GM23338 (cell line): ENCODE results near the gene CCN6. TPM values are rescaled to one million over a fixed set of nuclear protein-coding genes. Genes with fewer than 3 reads are reported as not detected.

Experiments
- ATAC-seq: fragments of 200-7000 bp; cut with Tn5 transposase; 3 replicates; pipeline ENCODE4 v1.9.1; 2020
- DNase-seq: peaks from one replicate; pipeline ENCODE4 v3.0.0-alpha.2; 2015; ENCODE audit warnings: low spot score
- H2AFZ ChIP-seq: fragments of 200-600 bp; sonication (generic); 2 replicates; pipeline ENCODE4 v1.8.0; 2016; ENCODE audit warnings: antibody characterized with exemption, mild to moderate bottlenecking, moderate library complexity
- H3F3A ChIP-seq: fragments of 200-600 bp; sonication (generic); replicated peaks from 2 replicates; pipeline ENCODE4 v1.8.0; 2017; ENCODE audit warnings: antibody characterized with exemption, mixed run types, low read depth
- H3K27ac ChIP-seq: fragments of 200-600 bp; sonication (generic); 2 replicates; pipeline ENCODE4 v1.6.1; 2016; ENCODE audit warnings: low read depth
- H3K27me3 ChIP-seq: fragments of 200-600 bp; sonication (generic); 2 replicates; pipeline ENCODE4 v1.8.0; 2016; ENCODE audit warnings: mild to moderate bottlenecking, mixed run types, moderate library complexity; ENCODE audit not compliant: insufficient read depth
- H3K36me3 ChIP-seq: fragments of 200-600 bp; sonication (generic); 2 replicates; pipeline ENCODE4 v1.8.0; 2016; ENCODE audit warnings: mild to moderate bottlenecking; ENCODE audit not compliant: insufficient read depth
- H3K4me1 ChIP-seq: fragments of 200-600 bp; sonication (generic); 2 replicates; pipeline ENCODE4 v1.8.0; 2016; ENCODE audit warnings: mild to moderate bottlenecking, moderate library complexity; ENCODE audit not compliant: insufficient read depth
- H3K4me2 ChIP-seq: fragments of 200-600 bp; sonication (generic); 2 replicates; pipeline ENCODE4 v1.7.1; 2017; ENCODE audit warnings: mixed run types
- H3K4me3 ChIP-seq: fragments of 200-600 bp; sonication (generic); 2 replicates; pipeline ENCODE4 v1.6.1; 2016; ENCODE audit warnings: mixed run types
- H3K79me2 ChIP-seq: fragments of 200-600 bp; sonication (generic); replicated peaks from 2 replicates; pipeline ENCODE4 v1.8.0; 2017; ENCODE audit warnings: mild to moderate bottlenecking; ENCODE audit not compliant: insufficient read depth
- H3K9me2 ChIP-seq: fragments of 200-600 bp; sonication (generic); 2 replicates; pipeline ENCODE4 v1.8.0; 2017; ENCODE audit not compliant: insufficient read depth
- H4K20me1 ChIP-seq: fragments of 200-600 bp; sonication (generic); replicated peaks from 2 replicates; pipeline ENCODE4 v1.8.0; 2017; ENCODE audit warnings: mild to moderate bottlenecking; ENCODE audit not compliant: insufficient read depth
- H3K27ac Mint-ChIP-seq: 2 replicates; pipeline ENCODE4 v1.8.0; 2020; ENCODE audit warnings: inconsistent platforms, mild to moderate bottlenecking, moderate library complexity, mixed read lengths
- H3K27me3 Mint-ChIP-seq: 3 replicates; pipeline ENCODE4 v1.8.0; 2022; ENCODE audit warnings: low read depth, mild to moderate bottlenecking, moderate library complexity, mixed read lengths, inconsistent platforms; ENCODE audit not compliant: insufficient read depth, poor library complexity
- H3K36me3 Mint-ChIP-seq: 3 replicates; pipeline ENCODE4 v1.8.0; 2021; ENCODE audit warnings: low read depth, mild to moderate bottlenecking, inconsistent platforms, moderate library complexity, mixed read lengths
- H3K4me1 Mint-ChIP-seq: 3 replicates; pipeline ENCODE4 v1.8.0; 2020; ENCODE audit warnings: mild to moderate bottlenecking, inconsistent platforms, mixed read lengths
- H3K4me3 Mint-ChIP-seq: 3 replicates; pipeline ENCODE4 v1.8.0; 2021; ENCODE audit warnings: moderate library complexity, mild to moderate bottlenecking, inconsistent platforms, mixed read lengths
- H3K9me3 Mint-ChIP-seq: 3 replicates; pipeline ENCODE4 v1.8.0; 2020; ENCODE audit warnings: moderate library complexity, mild to moderate bottlenecking, inconsistent platforms, mixed read lengths
- CTCF ChIP-seq, 2 experiments: fragments of 200-600 bp in 1 of 2; sonication (generic) in 1 of 2; conservative IDR thresholded peaks; 2 replicates each; pipeline versions ENCODE4 v1.5.1 to v1.6.1; 2016 to 2017; ENCODE audit warnings: antibody characterized with exemption in 2 of 2, low read depth in 2 of 2, mild to moderate bottlenecking in 2 of 2, moderate library complexity in 1 of 2
- ETS1 ChIP-seq: IDR thresholded peaks from 2 replicates; pipeline ENCODE4 v1.6.1; 2016; ENCODE audit warnings: antibody characterized with exemption
- EZH2phosphoT487 ChIP-seq: fragments of 200-600 bp; sonication (generic); IDR thresholded peaks from one replicate; pipeline ENCODE4 v1.8.1; 2018; ENCODE audit warnings: antibody characterized with exemption; ENCODE audit not compliant: unreplicated experiment
- JUNB ChIP-seq: IDR thresholded peaks from one replicate; pipeline ENCODE4 v1.6.1; 2016; ENCODE audit warnings: antibody characterized with exemption; ENCODE audit not compliant: unreplicated experiment
- NANOG ChIP-seq: IDR thresholded peaks from 2 replicates; pipeline ENCODE4 v1.6.1; 2016; ENCODE audit warnings: antibody characterized with exemption, borderline replicate concordance
- STAT1 ChIP-seq: IDR thresholded peaks from one replicate; pipeline ENCODE4 v1.6.1; 2016; ENCODE audit warnings: antibody characterized with exemption; ENCODE audit not compliant: unreplicated experiment
- ZNF462 ChIP-seq: fragments of 250-450 bp; sonication (Bioruptor Pico); IDR thresholded peaks from 2 replicates; pipeline ENCODE4 v1.5.0; 2020; ENCODE audit warnings: mild to moderate bottlenecking, moderate library complexity
- polyA plus RNA-seq: library from polyadenylated mRNA; unstranded; fragments of >200 nt; fragmentation: Nextera tagmentation; extraction: Ambion mirVana; gene quantifications from 2 replicates; pipeline ENCODE4 v1.2.1, GENCODE V29; 2016
- total RNA-seq: library from RNA; depleted of rRNA; stranded (reverse); fragments of >200 nt; shearing (Covaris generic); gene quantifications from 2 replicates; pipeline ENCODE4 v1.2.3, GENCODE V29; 2014
- TF ChIP-seq, protein P1 (sequence below): IDR thresholded peaks from one replicate; pipeline ENCODE4 v1.6.1; 2018; ENCODE audit warnings: antibody characterized with exemption; ENCODE audit not compliant: unreplicated experiment

Gene CCN6
- total and polyA plus RNA-seq, 2 experiments from 2014 or later = 0.65 TPM; not detected in 1

- no peak for TF ChIP-seq NANOG
- TF ChIP-seq CTCF (conservative IDR thresholded peaks at IDR 0.05; ENCODE audit: low read depth in 2 of 2) = peak in 1 of 2 experiments; percentile 31; a peak in 3 of 4 replicates
- 0 out of 2 replicates have a peak overlapping the region, but pooled peaks have one; percentile 20 for H2AFZ ChIP-seq
- no peaks in the 10 kb centered on the region for H4K20me1 ChIP-seq
- H3K4me3 ChIP-seq = no peak overlapping the region
- Mint-ChIP-seq H3K27ac (no peak overlapping the region), H3K4me3 (no peak overlapping the region), H3K27me3 (no peaks in the 10 kb centered on the region), H3K36me3 (no peaks in the 10 kb centered on the region), H3K4me1 (no peaks in the 10 kb centered on the region), H3K9me3 (no peaks in the 10 kb centered on the region; the same call in 2 of the 3 replicates)
- H3K27ac ChIP-seq = no peak overlapping the region
- no peaks in the 10 kb centered on the region for H3F3A ChIP-seq
- H3K79me2 ChIP-seq = no peaks in the 10 kb centered on the region
- H3K9me2 ChIP-seq = no peaks in the 10 kb centered on the region
- H3K27me3 ChIP-seq = no peaks in the 10 kb centered on the region
- no peaks in the 10 kb centered on the region for H3K36me3 ChIP-seq
- no peaks in the 10 kb centered on the region for H3K4me1 ChIP-seq
- DNase-seq (peak; percentile 30), ATAC-seq (peak; percentile 83)
- no peak overlapping the region for H3K4me2 ChIP-seq
Observed at GRCh38 chr6:112116221-112116620, 62.3 kb downstream of the CCN6 start.

- Histone ChIP-seq H3K4me3 (no peak overlapping the region), H3K9me2 (no peaks in the 10 kb centered on the region), H3K27ac (no peak overlapping the region), H3K4me1 (no peaks in the 10 kb centered on the region), H3K27me3 (no peaks in the 10 kb centered on the region), H3K79me2 (no peaks in the 10 kb centered on the region), H3K36me3 (no peaks in the 10 kb centered on the region), H3F3A (no peaks in the 10 kb centered on the region), H3K4me2 (no peak overlapping the region), H4K20me1 (no peaks in the 10 kb centered on the region), H2AFZ (no peak overlapping the region)
- Mint-ChIP-seq H3K36me3 (no peaks in the 10 kb centered on the region), H3K4me3 (no peak overlapping the region), H3K4me1 (no peaks in the 10 kb centered on the region), H3K27ac (no peak overlapping the region), H3K27me3 (no peaks in the 10 kb centered on the region), H3K9me3 (no peaks in the 10 kb centered on the region; the same call in 2 of the 3 replicates)
- no peak for ATAC-seq
- DNase-seq = no peak
- TF ChIP-seq ZNF462 (CRISPR knock-in tag) (no peak), ETS1 (no peak), JUNB (no peak), EZH2phosphoT487 (no peak), STAT1 (no peak)
- TF ChIP-seq, protein P1, sequence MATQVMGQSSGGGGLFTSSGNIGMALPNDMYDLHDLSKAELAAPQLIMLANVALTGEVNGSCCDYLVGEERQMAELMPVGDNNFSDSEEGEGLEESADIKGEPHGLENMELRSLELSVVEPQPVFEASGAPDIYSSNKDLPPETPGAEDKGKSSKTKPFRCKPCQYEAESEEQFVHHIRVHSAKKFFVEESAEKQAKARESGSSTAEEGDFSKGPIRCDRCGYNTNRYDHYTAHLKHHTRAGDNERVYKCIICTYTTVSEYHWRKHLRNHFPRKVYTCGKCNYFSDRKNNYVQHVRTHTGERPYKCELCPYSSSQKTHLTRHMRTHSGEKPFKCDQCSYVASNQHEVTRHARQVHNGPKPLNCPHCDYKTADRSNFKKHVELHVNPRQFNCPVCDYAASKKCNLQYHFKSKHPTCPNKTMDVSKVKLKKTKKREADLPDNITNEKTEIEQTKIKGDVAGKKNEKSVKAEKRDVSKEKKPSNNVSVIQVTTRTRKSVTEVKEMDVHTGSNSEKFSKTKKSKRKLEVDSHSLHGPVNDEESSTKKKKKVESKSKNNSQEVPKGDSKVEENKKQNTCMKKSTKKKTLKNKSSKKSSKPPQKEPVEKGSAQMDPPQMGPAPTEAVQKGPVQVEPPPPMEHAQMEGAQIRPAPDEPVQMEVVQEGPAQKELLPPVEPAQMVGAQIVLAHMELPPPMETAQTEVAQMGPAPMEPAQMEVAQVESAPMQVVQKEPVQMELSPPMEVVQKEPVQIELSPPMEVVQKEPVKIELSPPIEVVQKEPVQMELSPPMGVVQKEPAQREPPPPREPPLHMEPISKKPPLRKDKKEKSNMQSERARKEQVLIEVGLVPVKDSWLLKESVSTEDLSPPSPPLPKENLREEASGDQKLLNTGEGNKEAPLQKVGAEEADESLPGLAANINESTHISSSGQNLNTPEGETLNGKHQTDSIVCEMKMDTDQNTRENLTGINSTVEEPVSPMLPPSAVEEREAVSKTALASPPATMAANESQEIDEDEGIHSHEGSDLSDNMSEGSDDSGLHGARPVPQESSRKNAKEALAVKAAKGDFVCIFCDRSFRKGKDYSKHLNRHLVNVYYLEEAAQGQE = no peak
Observed at GRCh38 chr6:112117554-112117953, 63.6 kb downstream of the CCN6 start.
